Measurements from ENCODE around the gene ETFB.

- TF ChIP-seq GABPA (IDR thresholded peaks at IDR 0.05 in 1 of 2, conservative IDR thresholded peaks at IDR 0.05 in 1 of 2) (no peak), REST (IDR thresholded peaks at IDR 0.05) (no peak), EGR1 (IDR thresholded peaks at IDR 0.05; ENCODE audit: low read depth in 2 of 2) (no peak), CTCF (IDR thresholded peaks at IDR 0.05; ENCODE audit: low read depth, low read length, missing input control) (no peak), RAD21 (IDR thresholded peaks at IDR 0.05) (no peak), HNF4G (IDR thresholded peaks at IDR 0.05) (no peak), YY1 (IDR thresholded peaks at IDR 0.05) (no peak), ATF3 (IDR thresholded peaks at IDR 0.05) (no peak), MAX (IDR thresholded peaks at IDR 0.05) (no peak), ZBTB33 (IDR thresholded peaks at IDR 0.05) (no peak), RXRA (IDR thresholded peaks at IDR 0.05) (no peak)
Observed at GRCh38 chr19:51392701-51393100, 26.5 kb upstream of the ETFB start.

Data from liver (tissue), 3 donors.